Fibroblast of lung (primary cell): Measurements from ENCODE around the gene SLC6A11.

ENCODE experiments used
- CTCF ChIP-seq, 2 donors: IDR thresholded peaks in 1 of 2; conservative IDR thresholded peaks in 1 of 2; 1 replicate in 1 of 2; 2 replicates in 1 of 2; pipeline ENCODE4 v1.5.1; 2011 to 2012; ENCODE audit warnings: low read length in 2 of 2, control low read depth in 1 of 2, inconsistent platforms in 1 of 2, low read depth in 1 of 2, mild to moderate bottlenecking in 1 of 2
- EZH2 ChIP-seq: IDR thresholded peaks from 2 replicates; pipeline ENCODE4 v1.5.1; 2012; ENCODE audit warnings: low read length, control low read depth, mild to moderate bottlenecking; ENCODE audit errors: missing control alignments

GRCh38 chr3:10792208-10792607 is 23.8 kb upstream of the SLC6A11 start:
- TF ChIP-seq CTCF (conservative IDR thresholded peaks at IDR 0.05 in 1 of 2, IDR thresholded peaks at IDR 0.05 in 1 of 2; ENCODE audit: low read depth in 1 of 2, low read length in 2 of 2) (no peak), EZH2 (no peak)
